GM12891 (cell line): ENCODE results near the gene GNG5.

ENCODE experiments used
- POLR2A ChIP-seq: IDR thresholded peaks from 2 replicates; pipeline ENCODE4 v1.6.1; 2011; ENCODE audit warnings: low read depth, low read length, control low read depth
- POLR2AphosphoS5 ChIP-seq: IDR thresholded peaks from 2 replicates; pipeline ENCODE4 v1.6.1; 2011; ENCODE audit warnings: low read depth, low read length, control low read depth
- POU2F2 ChIP-seq: IDR thresholded peaks from 2 replicates; pipeline ENCODE4 v1.6.1; 2011; ENCODE audit warnings: low read depth, mild to moderate bottlenecking, control low read depth, low read length, moderate library complexity
- SPI1 ChIP-seq: IDR thresholded peaks from 2 replicates; pipeline ENCODE4 v1.6.1; 2011; ENCODE audit warnings: low read depth, low read length, control low read depth
- TAF1 ChIP-seq: IDR thresholded peaks from 2 replicates; pipeline ENCODE4 v1.6.1; 2011; ENCODE audit warnings: low read depth, low read length, control low read depth

DNA sequence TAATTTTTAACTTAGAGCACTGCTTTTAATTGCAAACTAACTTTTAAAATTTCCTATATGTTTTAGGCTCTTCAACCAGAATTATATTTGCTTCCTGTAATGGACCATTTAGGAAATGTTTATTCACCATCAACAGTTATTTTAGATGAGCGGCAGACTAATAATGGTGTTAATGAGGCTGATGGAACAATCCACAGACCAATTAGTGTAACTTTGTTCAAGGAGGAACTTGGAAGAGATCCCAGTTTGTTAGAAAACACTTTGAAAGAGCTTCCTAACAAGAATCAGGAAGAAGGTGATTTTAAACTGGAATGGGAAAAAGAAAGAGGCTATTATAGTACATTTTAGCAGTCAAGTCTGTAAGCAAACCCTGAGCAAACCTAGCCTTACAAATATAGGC is 19.4 kb upstream of the GNG5 start:
- TF ChIP-seq POLR2A, result no peak
- no peak for TF ChIP-seq SPI1
- TF ChIP-seq POLR2AphosphoS5, result no peak
- no peak for TF ChIP-seq POU2F2
- no peak for TF ChIP-seq TAF1
